ENCODE data around the gene RALGAPA1. TPM values are rescaled to one million over a fixed set of nuclear protein-coding genes. Genes with fewer than 3 reads are reported as not detected.

Gene RALGAPA1
- total and polyA plus RNA-seq, 2 of the 13 experiments (the other 11 are each of a cell fraction or from before 2014, with no cell fraction given), result 65.0 to 89.2 TPM

DNA sequence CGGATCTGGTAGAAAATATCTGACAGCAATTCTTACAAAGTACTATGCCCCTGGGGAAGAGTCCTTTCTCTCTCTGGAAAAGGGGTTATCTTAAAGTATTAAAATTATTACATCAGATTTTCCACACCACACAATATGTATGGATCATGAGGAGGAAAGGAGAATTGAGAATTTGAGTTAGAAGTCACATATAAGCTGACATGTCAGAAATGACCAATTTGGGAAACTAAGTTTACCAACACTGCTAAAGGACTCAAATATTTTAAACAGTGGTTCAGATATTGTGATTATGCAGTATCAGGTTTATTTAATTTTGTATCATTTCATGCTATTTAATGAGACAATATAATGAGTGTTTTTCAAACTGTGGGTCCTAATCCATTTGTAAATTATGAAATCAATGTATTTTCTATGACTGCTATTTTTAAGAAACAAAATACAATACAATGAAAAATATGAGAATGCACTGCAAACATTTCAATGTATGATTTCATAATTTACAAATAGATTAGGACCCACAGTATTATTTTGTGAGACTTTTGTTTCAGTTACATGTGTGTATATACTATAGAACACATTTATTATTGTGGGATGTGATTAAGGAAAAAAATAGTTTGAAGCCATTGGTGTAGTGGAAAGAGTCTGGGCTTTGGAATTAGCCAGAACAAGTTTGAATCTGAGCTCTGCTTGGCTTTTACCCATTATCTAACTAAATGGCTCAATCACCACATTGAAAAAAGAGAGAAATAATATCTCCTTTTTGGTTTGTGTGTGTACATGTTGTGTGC is 276.9 kb downstream of the RALGAPA1 start (continued):
- TF ChIP-seq, protein P1, sequence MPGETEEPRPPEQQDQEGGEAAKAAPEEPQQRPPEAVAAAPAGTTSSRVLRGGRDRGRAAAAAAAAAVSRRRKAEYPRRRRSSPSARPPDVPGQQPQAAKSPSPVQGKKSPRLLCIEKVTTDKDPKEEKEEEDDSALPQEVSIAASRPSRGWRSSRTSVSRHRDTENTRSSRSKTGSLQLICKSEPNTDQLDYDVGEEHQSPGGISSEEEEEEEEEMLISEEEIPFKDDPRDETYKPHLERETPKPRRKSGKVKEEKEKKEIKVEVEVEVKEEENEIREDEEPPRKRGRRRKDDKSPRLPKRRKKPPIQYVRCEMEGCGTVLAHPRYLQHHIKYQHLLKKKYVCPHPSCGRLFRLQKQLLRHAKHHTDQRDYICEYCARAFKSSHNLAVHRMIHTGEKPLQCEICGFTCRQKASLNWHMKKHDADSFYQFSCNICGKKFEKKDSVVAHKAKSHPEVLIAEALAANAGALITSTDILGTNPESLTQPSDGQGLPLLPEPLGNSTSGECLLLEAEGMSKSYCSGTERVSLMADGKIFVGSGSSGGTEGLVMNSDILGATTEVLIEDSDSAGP (CRISPR knock-in tag; IDR thresholded peaks at IDR 0.05; ENCODE audit: borderline replicate concordance), result no peak
- no peak for TF ChIP-seq ZFX (CRISPR knock-in tag; IDR thresholded peaks at IDR 0.05; ENCODE audit: low read depth)

DNA sequence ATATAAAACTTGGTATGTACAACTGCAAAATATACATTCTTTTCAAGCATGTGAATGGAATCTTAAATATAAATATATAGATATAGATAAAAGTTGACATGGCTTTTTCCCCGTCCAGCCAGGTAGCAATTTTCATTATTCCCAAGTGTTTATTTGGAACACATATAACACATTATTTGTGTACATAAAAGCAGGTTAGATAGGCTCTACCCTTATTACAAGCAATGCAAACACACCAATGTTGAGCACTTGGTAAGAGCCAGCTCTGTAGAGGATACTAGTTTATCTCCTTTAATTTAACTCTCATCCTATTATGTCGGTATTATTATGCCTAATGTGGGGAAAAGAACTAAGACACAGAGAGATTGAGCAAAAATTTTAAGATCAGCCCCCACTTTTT is 282.1 kb downstream of the RALGAPA1 start:
- POLR2A ChIA-PET, result no interaction called here
- BruUV-seq (replicated peaks), result no TSS peak
- in situ Hi-C loops (cut with HindIII; ENCODE audit: extremely low pct_ligation_motif_present, low pct_unique_long_range_greater_than_20kb), result no loop called here
- 16% methylated on average over 2 of the region's 2 CpGs for whole genome bisulfite sequencing (ENCODE audit: low lambda C conversion rate)
- no peak for FAIRE-seq
- Histone ChIP-seq H3K9me3 (ENCODE audit: low read length) (no peaks in the 10 kb centered on the region), H3K36me3 (replicated peaks in 1 of 2; ENCODE audit: control insufficient read depth in 1 of 2, insufficient read depth in 2 of 2, low read length in 2 of 2) (no peaks in the 10 kb centered on the region), H3K4me1 (ENCODE audit: insufficient read depth, low read length) (no peaks in the 10 kb centered on the region), H3K27ac (ENCODE audit: extremely low read length, insufficient read depth, low read length) (no peak overlapping the region), H4K20me1 (ENCODE audit: insufficient read depth, low read length) (no peaks in the 10 kb centered on the region), H3K79me2 (ENCODE audit: insufficient read depth, low read length) (no peaks in the 10 kb centered on the region), H3K4me2 (ENCODE audit: low read depth, low read length) (no peak overlapping the region), H3K4me3 (replicated peaks in 1 of 3; ENCODE audit: insufficient read depth in 1 of 3, low read depth in 2 of 3, low read length in 3 of 3) (no peak overlapping the region), H2AFZ (ENCODE audit: low read length) (no peak overlapping the region), H3K27me3 (ENCODE audit: control insufficient read depth in 1 of 2, insufficient read depth in 2 of 2, low read length in 2 of 2) (peaks cover 2 to 28% of the 10 kb centered on the region in 2 experiments; a peak in 4 of 5 replicates), H3K9ac (ENCODE audit: insufficient read depth, low read depth, low read length) (no peak overlapping the region)
- no peak for ATAC-seq
- intact Hi-C loops (cut with micrococcal nuclease; ENCODE audit: unreplicated experiment), result no loop called here
- DNase-seq (ENCODE audit: low spot score), result no peak
- CTCF ChIA-PET (ENCODE audit: low intra/inter-chr PET ratio, low total read pairs), result no interaction called here
- TF ChIP-seq, protein P2, sequence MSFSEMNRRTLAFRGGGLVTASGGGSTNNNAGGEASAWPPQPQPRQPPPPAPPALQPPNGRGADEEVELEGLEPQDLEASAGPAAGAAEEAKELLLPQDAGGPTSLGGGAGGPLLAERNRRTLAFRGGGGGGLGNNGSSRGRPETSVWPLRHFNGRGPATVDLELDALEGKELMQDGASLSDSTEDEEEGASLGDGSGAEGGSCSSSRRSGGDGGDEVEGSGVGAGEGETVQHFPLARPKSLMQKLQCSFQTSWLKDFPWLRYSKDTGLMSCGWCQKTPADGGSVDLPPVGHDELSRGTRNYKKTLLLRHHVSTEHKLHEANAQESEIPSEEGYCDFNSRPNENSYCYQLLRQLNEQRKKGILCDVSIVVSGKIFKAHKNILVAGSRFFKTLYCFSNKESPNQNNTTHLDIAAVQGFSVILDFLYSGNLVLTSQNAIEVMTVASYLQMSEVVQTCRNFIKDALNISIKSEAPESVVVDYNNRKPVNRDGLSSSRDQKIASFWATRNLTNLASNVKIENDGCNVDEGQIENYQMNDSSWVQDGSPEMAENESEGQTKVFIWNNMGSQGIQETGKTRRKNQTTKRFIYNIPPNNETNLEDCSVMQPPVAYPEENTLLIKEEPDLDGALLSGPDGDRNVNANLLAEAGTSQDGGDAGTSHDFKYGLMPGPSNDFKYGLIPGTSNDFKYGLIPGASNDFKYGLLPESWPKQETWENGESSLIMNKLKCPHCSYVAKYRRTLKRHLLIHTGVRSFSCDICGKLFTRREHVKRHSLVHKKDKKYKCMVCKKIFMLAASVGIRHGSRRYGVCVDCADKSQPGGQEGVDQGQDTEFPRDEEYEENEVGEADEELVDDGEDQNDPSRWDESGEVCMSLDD (CRISPR knock-in tag; IDR thresholded peaks at IDR 0.05; ENCODE audit: borderline replicate concordance), result no peak
- no peak for TF ChIP-seq JDP2 (CRISPR knock-in tag; IDR thresholded peaks at IDR 0.05; ENCODE audit: borderline replicate concordance)
- TF ChIP-seq HES4 (CRISPR knock-in tag; IDR thresholded peaks at IDR 0.05; ENCODE audit: borderline replicate concordance), result no peak
- TF ChIP-seq ZSCAN12 (CRISPR knock-in tag; IDR thresholded peaks at IDR 0.05), result no peak
- TF ChIP-seq AHR (CRISPR knock-in tag; IDR thresholded peaks at IDR 0.05), result no peak
- no peak for TF ChIP-seq ZBTB3 (CRISPR knock-in tag; IDR thresholded peaks at IDR 0.05; ENCODE audit: borderline replicate concordance, low read depth)
- no peak for TF ChIP-seq DNMT3B (CRISPR knock-in tag; conservative IDR thresholded peaks at IDR 0.05)
- TF ChIP-seq SMAD3 (CRISPR knock-in tag; IDR thresholded peaks at IDR 0.05), result no peak
- TF ChIP-seq SRY (CRISPR knock-in tag; IDR thresholded peaks at IDR 0.05), result no peak
- TF ChIP-seq, protein P3, sequence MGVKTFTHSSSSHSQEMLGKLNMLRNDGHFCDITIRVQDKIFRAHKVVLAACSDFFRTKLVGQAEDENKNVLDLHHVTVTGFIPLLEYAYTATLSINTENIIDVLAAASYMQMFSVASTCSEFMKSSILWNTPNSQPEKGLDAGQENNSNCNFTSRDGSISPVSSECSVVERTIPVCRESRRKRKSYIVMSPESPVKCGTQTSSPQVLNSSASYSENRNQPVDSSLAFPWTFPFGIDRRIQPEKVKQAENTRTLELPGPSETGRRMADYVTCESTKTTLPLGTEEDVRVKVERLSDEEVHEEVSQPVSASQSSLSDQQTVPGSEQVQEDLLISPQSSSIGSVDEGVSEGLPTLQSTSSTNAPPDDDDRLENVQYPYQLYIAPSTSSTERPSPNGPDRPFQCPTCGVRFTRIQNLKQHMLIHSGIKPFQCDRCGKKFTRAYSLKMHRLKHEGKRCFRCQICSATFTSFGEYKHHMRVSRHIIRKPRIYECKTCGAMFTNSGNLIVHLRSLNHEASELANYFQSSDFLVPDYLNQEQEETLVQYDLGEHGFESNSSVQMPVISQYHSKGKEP (CRISPR knock-in tag; IDR thresholded peaks at IDR 0.05), result no peak
- no peak for TF ChIP-seq ZNF317 (CRISPR knock-in tag; IDR thresholded peaks at IDR 0.05)
